ENCODE data around the gene SMARCA4. TPM values are rescaled to one million over a fixed set of nuclear protein-coding genes. Genes with fewer than 3 reads are reported as not detected.

SMARCA4 gene
- total and polyA plus RNA-seq, 2 experiments from 2014 or later, result 80.7 to 93.4 TPM

GRCh38 chr19:10977742-10978092, 16.9 kb downstream of the SMARCA4 start:
- Histone ChIP-seq H3K4me1 (ENCODE audit: insufficient read depth) (peaks cover 22% of the 10 kb centered on the region), H3K27ac (no peak overlapping the region), H3K36me3 (replicated peaks; ENCODE audit: insufficient read depth, low read depth) (no peaks in the 10 kb centered on the region), H3K4me2 (no peak overlapping the region), H3K27me3 (no peaks in the 10 kb centered on the region), H3K4me3 (no peak overlapping the region), H3K9me2 (replicated peaks; ENCODE audit: insufficient read depth) (no peaks in the 10 kb centered on the region), H2AFZ (no peak overlapping the region), H3K79me2 (peaks cover 96% of the 10 kb centered on the region), H4K20me1 (ENCODE audit: insufficient read depth, poor library complexity, severe bottlenecking) (peaks cover 55% of the 10 kb centered on the region), H3K9me3 (ENCODE audit: low read depth) (no peaks in the 10 kb centered on the region)
- no peak for TF ChIP-seq EZH2phosphoT487 (IDR thresholded peaks at IDR 0.05; ENCODE audit: low read depth, severe bottlenecking, unreplicated experiment)
- TF ChIP-seq CTCF (IDR thresholded peaks at IDR 0.05; ENCODE audit: poor library complexity), result no peak
- no peak for TF ChIP-seq EZH2 (IDR thresholded peaks at IDR 0.05; ENCODE audit: borderline replicate concordance)
- no peak for DNase-seq (ENCODE audit: low spot score)
- 95% methylated on average over 5 of the region's 5 CpGs for WGBS (ENCODE audit: low lambda C conversion rate, missing lambda C conversion rate)

DNA sequence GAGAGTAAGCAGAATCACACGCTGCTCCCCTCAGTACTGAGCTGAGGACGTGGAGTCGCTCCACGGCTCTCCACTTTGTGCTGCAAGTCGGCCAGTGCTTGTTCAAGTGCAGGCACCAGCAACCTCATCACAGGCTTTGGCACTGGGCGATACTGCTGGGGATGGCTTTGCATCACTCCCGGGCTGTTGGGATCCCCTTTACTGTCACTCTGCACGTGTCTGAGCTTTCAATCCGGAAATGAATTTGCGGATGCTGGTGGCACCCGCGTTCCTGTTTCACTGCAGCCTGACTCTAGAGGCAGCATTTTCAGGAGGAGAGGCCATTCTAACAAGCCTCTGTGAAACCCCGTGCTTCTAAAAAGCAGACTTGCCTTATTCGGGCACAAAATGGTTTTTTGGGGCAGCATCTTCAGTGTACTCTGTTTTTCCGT, 19.1 kb downstream of the SMARCA4 start:
- Histone ChIP-seq H2AFZ (no peak overlapping the region), H3K27ac (no peak overlapping the region), H3K9me3 (ENCODE audit: low read depth) (no peaks in the 10 kb centered on the region), H3K4me3 (no peak overlapping the region), H4K20me1 (ENCODE audit: insufficient read depth, poor library complexity, severe bottlenecking) (peaks cover 58% of the 10 kb centered on the region), H3K4me2 (no peak overlapping the region), H3K36me3 (replicated peaks; ENCODE audit: insufficient read depth, low read depth) (no peaks in the 10 kb centered on the region), H3K9me2 (replicated peaks; ENCODE audit: insufficient read depth) (no peaks in the 10 kb centered on the region), H3K27me3 (no peaks in the 10 kb centered on the region), H3K79me2 (peaks cover 98% of the 10 kb centered on the region), H3K4me1 (ENCODE audit: insufficient read depth) (peaks cover 21% of the 10 kb centered on the region)
- 91% methylated on average over 15 of the region's 15 CpGs for WGBS (ENCODE audit: low lambda C conversion rate, missing lambda C conversion rate)
- TF ChIP-seq EZH2phosphoT487 (IDR thresholded peaks at IDR 0.05; ENCODE audit: low read depth, severe bottlenecking, unreplicated experiment) (no peak), EZH2 (IDR thresholded peaks at IDR 0.05; ENCODE audit: borderline replicate concordance) (no peak), CTCF (IDR thresholded peaks at IDR 0.05; ENCODE audit: poor library complexity) (no peak)
- DNase-seq (ENCODE audit: low spot score), result no peak

GRCh38 chr19:10981252-10981895, 20.5 kb downstream of the SMARCA4 start:
- Histone ChIP-seq H3K4me1 (ENCODE audit: insufficient read depth) (peaks cover 11% of the 10 kb centered on the region), H3K4me2 (no peak overlapping the region), H3K27me3 (no peaks in the 10 kb centered on the region), H2AFZ (no peak overlapping the region), H3K27ac (no peak overlapping the region), H3K9me3 (ENCODE audit: low read depth) (no peaks in the 10 kb centered on the region), H3K79me2 (peaks cover 95% of the 10 kb centered on the region), H3K9me2 (replicated peaks; ENCODE audit: insufficient read depth) (no peaks in the 10 kb centered on the region), H3K36me3 (replicated peaks; ENCODE audit: insufficient read depth, low read depth) (no peaks in the 10 kb centered on the region), H4K20me1 (ENCODE audit: insufficient read depth, poor library complexity, severe bottlenecking) (peaks cover 55% of the 10 kb centered on the region), H3K4me3 (no peak overlapping the region)
- TF ChIP-seq CTCF (IDR thresholded peaks at IDR 0.05; ENCODE audit: poor library complexity) (no peak), EZH2 (IDR thresholded peaks at IDR 0.05; ENCODE audit: borderline replicate concordance) (no peak)
- WGBS (ENCODE audit: low lambda C conversion rate, missing lambda C conversion rate), result 94% methylated on average over 8 of the region's 8 CpGs
- no peak for DNase-seq (ENCODE audit: low spot score)

Measured in hepatocyte (in vitro differentiated cells).